Activated CD8-positive, alpha-beta T cell treated with anti-CD3 and anti-CD28 coated beads for 36 hours (primary cell): ENCODE results near the gene VSTM4. TPM values are rescaled to one million over a fixed set of nuclear protein-coding genes. Genes with fewer than 3 reads are reported as not detected.

Experiments
- ATAC-seq: fragments of 200-7000 bp; cut with Tn5 transposase; one replicate; pipeline ENCODE4 v1.10.0; 2021; ENCODE audit warnings: mild to moderate bottlenecking, moderate library complexity
- CTCF ChIA-PET: fragments of 350-600 bp; sonication (Branson Sonifier 250); formaldehyde crosslinking; loops from one replicate; lab custom pipeline; 2021; ENCODE audit warnings: antibody characterized with exemption; lab: Charles Lee
- POLR2A ChIA-PET: fragments of 350-600 bp; sonication (Branson Sonifier 250); formaldehyde crosslinking; loops from one replicate; lab custom pipeline; 2021; ENCODE audit warnings: antibody characterized with exemption; lab: Charles Lee
- DNase-seq: peaks from one replicate; pipeline ENCODE4 v3.0.0-alpha.2; 2020
- H3K27ac Mint-ChIP-seq: one replicate; pipeline ENCODE4 v1.8.0; 2021; ENCODE audit warnings: mild to moderate bottlenecking, mixed read lengths
- H3K27me3 Mint-ChIP-seq: one replicate; pipeline ENCODE4 v1.8.0; 2021; ENCODE audit warnings: mixed read lengths
- H3K36me3 Mint-ChIP-seq: one replicate; pipeline ENCODE4 v1.8.0; 2021; ENCODE audit warnings: low read depth, mixed read lengths
- H3K4me1 Mint-ChIP-seq: one replicate; pipeline ENCODE4 v1.8.0; 2021; ENCODE audit warnings: low read depth, mixed read lengths
- H3K4me3 Mint-ChIP-seq: one replicate; pipeline ENCODE4 v1.8.0; 2021; ENCODE audit warnings: mild to moderate bottlenecking, moderate library complexity, mixed read lengths
- H3K9me3 Mint-ChIP-seq: one replicate; pipeline ENCODE4 v1.8.0; 2021; ENCODE audit warnings: mixed read lengths
- CTCF ChIP-seq: fragments of 200-600 bp; IDR thresholded peaks from one replicate; pipeline ENCODE4 v1.8.0; 2022; ENCODE audit warnings: antibody characterized with exemption, mild to moderate bottlenecking
- intact Hi-C: fragments of 100-400 bp; cut with micrococcal nuclease; formaldehyde crosslinking; loops from one replicate; pipeline ENCODE4 v1.10.0; 2022
- total RNA-seq, 2 experiments: library from RNA; stranded (reverse); gene quantifications; one replicate each; pipeline ENCODE4 v1.2.3, GENCODE V29; 2021

Gene VSTM4
- total RNA-seq, 2 experiments from 2014 or later: 0.04 to 0.09 TPM

- ATAC-seq (no peak), DNase-seq (no peak)
- no peaks in the 10 kb centered on the region for H3K4me1 Mint-ChIP-seq
- ChIA-PET CTCF (no interaction called here), POLR2A (no interaction called here)
- H3K36me3 Mint-ChIP-seq: no peaks in the 10 kb centered on the region
- H3K9me3 Mint-ChIP-seq: no peaks in the 10 kb centered on the region
- no peak overlapping the region for H3K27ac Mint-ChIP-seq
- intact Hi-C loops: no loop called here
- H3K27me3 Mint-ChIP-seq: no peaks in the 10 kb centered on the region
- TF ChIP-seq CTCF: no peak
- no peak overlapping the region for H3K4me3 Mint-ChIP-seq
Measured at GRCh38 chr10:49037187-49037586, 78.1 kb downstream of the VSTM4 start.

GRCh38 chr10:49036638-49037037 is 78.7 kb downstream of the VSTM4 start:
- intact Hi-C loops: no loop called here
- no peaks in the 10 kb centered on the region for H3K4me1 Mint-ChIP-seq
- POLR2A ChIA-PET: no interaction called here
- no peak overlapping the region for H3K27ac Mint-ChIP-seq
- CTCF ChIA-PET: no interaction called here
- TF ChIP-seq CTCF: no peak
- no peak for ATAC-seq
- H3K4me3 Mint-ChIP-seq: no peak overlapping the region
- no peak for DNase-seq
- no peaks in the 10 kb centered on the region for H3K27me3 Mint-ChIP-seq
- no peaks in the 10 kb centered on the region for H3K36me3 Mint-ChIP-seq
- no peaks in the 10 kb centered on the region for H3K9me3 Mint-ChIP-seq

- no peak for TF ChIP-seq CTCF
- CTCF ChIA-PET: no interaction called here
- no peaks in the 10 kb centered on the region for H3K4me1 Mint-ChIP-seq
- intact Hi-C loops: no loop called here
- no peaks in the 10 kb centered on the region for H3K36me3 Mint-ChIP-seq
- POLR2A ChIA-PET: no interaction called here
- H3K4me3 Mint-ChIP-seq: no peak overlapping the region
- no peaks in the 10 kb centered on the region for H3K9me3 Mint-ChIP-seq
- DNase-seq (no peak), ATAC-seq (no peak)
- H3K27me3 Mint-ChIP-seq: no peaks in the 10 kb centered on the region
- H3K27ac Mint-ChIP-seq: no peak overlapping the region
Measured at GRCh38 chr10:49035920-49036319, 79.4 kb downstream of the VSTM4 start.

- no peaks in the 10 kb centered on the region for H3K27me3 Mint-ChIP-seq
- ATAC-seq (no peak), DNase-seq (no peak)
- no peak overlapping the region for H3K27ac Mint-ChIP-seq
- no peaks in the 10 kb centered on the region for H3K4me1 Mint-ChIP-seq
- H3K9me3 Mint-ChIP-seq: no peaks in the 10 kb centered on the region
- no peaks in the 10 kb centered on the region for H3K36me3 Mint-ChIP-seq
- intact Hi-C loops: no loop called here
- H3K4me3 Mint-ChIP-seq: no peak overlapping the region
- ChIA-PET CTCF (no interaction called here), POLR2A (no interaction called here)
- no peak for TF ChIP-seq CTCF
Measured at GRCh38 chr10:49034925-49035324, 80.4 kb downstream of the VSTM4 start.

- ChIA-PET POLR2A (no interaction called here), CTCF (no interaction called here)
- H3K4me3 Mint-ChIP-seq: no peak overlapping the region
- intact Hi-C loops: no loop called here
- no peaks in the 10 kb centered on the region for H3K27me3 Mint-ChIP-seq
- H3K36me3 Mint-ChIP-seq: no peaks in the 10 kb centered on the region
- H3K9me3 Mint-ChIP-seq: no peaks in the 10 kb centered on the region
- DNase-seq (no peak), ATAC-seq (no peak)
- H3K4me1 Mint-ChIP-seq: no peaks in the 10 kb centered on the region
- no peak for TF ChIP-seq CTCF
- H3K27ac Mint-ChIP-seq: no peak overlapping the region
Measured at GRCh38 chr10:49033939-49034338, 81.4 kb downstream of the VSTM4 start.
